G401.6 (cell line): ENCODE measurements around the gene EFEMP2.
"Not testable (repeated sequence)": the region's sequence is repeated elsewhere in the genome, so short reads cannot be mapped to it uniquely, and the experiment has no call there.

Source experiments
- FAIRE-seq: peaks from 2 replicates; lab custom pipeline; 2012; peaks lifted over from hg19 to GRCh38; lab: Jason Lieb, UNC

EFEMP2 gene

DNA sequence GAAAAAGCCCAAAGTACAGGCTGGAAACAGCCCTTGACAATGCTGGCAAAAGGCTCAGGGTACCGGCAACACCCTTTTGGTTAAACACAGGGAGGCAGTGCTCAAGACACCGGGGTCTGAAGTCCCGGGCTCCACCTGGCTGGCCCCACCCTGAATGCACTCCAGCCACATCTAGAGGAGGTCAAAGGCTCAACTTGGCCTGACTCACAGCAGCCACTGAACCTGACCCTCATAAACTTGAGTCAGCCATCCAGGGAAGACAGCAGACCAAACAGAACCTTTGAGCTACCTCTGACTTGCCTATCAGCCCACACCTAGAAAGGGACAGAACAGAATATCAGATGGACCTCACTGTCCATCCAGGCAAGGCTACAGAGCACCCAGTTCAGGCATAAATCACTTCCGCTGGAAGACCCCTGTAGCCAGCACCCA lies 18.4 kb downstream of the EFEMP2 start:
- FAIRE-seq, result no peak

DNA sequence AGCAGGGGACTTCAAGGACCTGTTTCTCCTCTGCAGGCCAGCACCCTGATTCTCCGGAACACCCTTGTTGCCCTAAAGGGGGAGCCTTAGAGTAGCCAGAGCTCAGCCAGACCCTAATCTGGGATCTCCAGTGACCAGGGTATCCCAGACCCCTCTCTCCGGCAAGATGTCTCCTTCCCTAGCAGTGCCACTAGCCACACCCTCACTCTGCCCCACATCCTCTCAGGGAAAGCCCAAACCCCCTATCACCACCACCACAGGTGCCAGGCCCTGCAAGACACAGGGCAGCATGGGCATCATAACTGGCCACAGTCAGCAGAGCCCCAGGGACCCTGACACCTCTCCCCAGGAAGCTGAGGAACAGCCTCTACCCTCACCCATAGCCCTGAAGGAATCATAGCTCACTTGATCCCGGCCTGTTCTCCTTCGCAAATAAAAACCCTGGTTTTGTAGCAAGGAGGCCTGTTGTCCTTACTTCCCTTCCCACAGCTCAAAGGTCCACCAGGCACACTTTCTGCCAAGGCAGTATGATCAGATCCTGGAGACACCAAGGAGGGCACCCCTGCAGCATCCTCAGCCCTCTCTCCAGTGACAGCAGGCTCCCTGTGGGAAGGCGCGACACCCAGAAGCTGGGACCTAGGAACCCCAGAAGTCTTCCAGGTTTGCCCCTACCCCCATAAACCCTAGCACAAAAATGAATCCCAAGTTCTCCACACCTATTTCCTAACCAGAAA lies 19.2 kb downstream of the EFEMP2 start:
- no peak for FAIRE-seq

DNA sequence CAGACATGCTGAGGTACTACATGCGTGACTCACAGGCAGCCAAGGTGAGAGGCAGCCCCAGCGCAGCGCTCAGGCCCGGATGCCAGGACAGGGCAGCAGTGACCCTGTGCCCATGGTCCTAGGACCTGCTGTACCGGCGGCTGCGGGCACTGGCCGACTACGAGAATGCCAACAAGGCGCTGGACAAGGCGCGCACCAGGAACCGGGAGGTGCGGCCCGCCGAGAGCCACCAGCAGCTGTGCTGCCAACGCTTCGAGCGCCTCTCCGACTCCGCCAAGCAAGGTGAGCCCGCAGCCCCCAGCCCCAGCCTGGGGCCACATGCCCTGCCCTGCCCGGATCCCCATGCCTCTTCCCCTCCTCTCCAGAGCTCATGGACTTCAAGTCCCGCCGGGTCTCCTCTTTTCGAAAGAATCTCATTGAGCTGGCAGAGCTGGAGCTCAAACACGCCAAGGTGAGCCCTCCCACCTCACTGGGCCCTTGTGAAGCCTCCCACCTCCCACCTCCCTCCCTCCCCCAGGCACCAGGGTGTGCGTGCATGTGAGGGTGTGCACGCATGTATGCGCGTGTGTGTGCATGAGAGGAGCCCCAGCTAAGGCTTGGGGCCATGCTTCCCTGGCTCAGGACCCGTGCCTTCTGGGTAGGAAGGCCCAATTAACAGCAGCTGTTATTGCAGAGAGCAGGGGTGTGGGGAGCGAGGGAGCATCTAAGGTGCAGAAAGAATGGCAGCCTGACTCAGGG lies 19.9 kb downstream of the EFEMP2 start:
- no peak for FAIRE-seq

GRCh38 chr11:65851811-65852507 lies 20.6 kb downstream of the EFEMP2 start:
- no peak for FAIRE-seq

DNA sequence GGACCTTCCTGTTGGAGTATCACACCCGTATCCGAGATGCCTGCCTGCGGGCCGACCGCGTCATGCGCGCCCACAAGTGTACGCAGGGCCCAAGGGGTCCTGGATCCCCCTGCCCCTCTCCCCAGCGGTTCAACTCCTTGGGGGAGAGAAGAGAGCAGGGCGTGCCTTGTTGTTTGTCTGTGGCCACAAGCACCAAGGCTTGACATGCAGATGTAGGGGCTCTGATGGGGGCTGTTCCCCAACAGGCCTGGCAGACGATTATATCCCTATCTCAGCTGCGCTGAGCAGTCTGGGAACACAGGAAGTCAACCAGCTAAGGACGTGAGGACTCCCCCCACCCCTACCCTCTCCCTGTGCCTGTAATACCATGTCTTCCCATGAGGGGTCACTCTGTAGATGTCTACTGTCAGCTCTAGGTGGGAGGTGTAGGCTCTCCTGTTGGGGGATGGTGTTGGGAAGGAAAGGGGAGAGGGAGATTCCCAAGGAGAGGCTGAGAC lies 21.5 kb downstream of the EFEMP2 start:
- FAIRE-seq, result no peak

- FAIRE-seq, result no peak
Measured at GRCh38 chr11:65850217-65851082, 22.1 kb downstream of the EFEMP2 start.

- no peak for FAIRE-seq
Measured at GRCh38 chr11:65849771-65850216, 22.8 kb downstream of the EFEMP2 start.

DNA sequence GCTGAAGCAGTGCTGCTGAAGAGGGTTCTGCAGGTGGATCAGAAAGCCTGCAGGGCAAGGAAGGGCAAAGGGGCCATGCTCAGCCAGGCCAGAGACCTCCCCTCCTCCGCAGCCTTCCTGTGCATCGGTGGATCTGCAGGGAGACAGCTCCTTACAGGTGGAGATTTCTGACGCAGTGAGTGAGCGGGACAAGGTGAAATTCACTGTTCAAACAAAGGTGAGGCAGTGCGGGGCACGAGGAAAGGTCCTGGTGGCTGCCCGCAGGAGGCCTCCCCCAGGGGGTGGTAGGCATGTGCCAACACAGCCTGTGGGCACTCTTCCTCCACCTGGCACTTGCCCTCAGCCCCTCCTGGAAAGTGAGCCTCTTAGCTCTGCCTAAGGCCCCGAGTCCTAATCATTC lies 23.2 kb downstream of the EFEMP2 start:
- FAIRE-seq, result no peak

DNA sequence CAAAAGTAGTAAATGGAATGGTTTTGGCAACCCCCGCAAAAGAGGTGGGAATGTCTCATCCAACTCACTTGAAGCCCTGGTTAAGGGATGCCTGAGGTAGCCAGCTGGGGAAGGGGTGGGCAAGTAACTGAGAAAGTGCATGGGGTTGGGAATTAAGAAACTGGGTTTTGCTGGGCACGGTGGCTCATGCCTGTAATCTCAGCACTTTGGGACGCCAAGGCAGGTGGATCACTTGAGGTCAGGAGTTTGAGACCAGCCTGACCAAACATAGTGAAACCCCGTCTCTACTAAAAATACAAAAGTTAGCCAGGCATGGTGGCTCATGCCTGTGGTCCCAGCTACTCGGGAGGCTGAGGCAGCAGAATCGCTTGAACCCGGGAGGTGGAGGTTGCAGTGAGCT lies 23.9 kb downstream of the EFEMP2 start:
- FAIRE-seq, result not testable (repeated sequence)

DNA sequence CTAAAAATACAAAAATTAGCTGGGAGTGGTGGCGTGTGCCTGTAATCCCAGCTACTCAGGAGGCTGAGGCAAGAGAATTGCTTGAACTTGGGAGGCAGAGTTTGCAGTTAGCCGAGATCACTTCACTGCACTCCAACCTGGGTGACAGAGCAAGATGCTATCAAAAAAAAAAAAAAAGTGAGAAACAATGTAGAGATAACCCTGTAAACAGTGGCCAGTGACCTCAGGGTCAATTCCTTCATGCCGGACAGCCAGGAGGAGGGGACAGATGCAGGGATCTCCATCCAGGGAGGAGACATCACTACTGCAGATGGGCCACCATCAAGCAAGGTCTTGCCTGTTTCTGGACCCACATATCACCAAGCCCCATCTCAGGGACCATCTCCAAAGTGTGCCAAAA lies 24.9 kb downstream of the EFEMP2 start:
- FAIRE-seq, result no peak

DNA sequence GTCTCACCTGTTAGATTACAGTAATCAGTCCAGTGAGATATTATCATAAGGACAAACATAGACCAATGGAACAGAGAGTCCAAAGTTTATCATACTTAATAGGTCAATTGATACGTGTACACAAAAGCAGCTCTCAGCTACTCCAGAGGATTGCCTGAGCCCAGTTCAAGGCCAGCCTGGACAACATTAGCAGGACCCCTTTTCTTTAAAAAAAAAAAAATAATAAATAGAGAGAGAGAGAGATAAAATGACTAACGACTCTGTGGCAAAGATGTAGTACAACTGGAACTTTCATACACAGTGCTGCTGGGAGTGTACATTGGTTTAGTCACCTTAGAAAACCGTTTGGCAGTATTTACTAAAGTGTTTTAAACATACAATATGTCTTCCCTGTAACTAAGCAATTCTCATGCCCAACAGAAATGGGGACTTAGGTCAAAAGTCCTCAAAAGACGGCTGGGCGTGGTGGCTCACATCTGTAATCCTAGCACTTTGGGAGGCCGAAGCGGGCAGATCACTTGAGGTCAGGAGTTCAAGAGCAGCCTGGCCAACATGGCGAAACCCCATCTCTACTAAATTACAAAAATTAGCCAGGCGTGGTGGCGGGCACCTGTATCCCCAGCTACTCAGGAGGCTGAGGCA lies 28.2 kb downstream of the EFEMP2 start:
- FAIRE-seq, result no peak

GRCh38 chr11:65843811-65844210 lies 28.8 kb downstream of the EFEMP2 start:
- no peak for FAIRE-seq

DNA sequence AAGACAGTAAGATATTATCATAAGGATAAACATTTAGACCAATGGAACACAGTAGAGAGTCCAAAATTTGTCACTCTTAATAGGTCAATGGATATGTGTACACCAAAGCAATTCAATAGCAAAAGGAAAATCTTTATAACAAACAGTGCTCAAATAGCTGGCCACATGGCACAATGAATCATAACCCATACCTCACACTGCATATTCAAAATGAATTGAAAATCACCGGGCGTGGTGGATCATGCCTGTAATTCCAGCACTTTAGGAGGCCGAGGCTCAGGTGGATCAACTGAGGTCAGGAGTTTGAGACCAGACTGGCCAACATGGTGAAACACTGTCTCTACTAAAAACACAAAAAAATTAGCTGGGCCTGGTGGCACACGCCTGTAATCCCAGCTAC lies 30.5 kb downstream of the EFEMP2 start:
- FAIRE-seq, result no peak

DNA sequence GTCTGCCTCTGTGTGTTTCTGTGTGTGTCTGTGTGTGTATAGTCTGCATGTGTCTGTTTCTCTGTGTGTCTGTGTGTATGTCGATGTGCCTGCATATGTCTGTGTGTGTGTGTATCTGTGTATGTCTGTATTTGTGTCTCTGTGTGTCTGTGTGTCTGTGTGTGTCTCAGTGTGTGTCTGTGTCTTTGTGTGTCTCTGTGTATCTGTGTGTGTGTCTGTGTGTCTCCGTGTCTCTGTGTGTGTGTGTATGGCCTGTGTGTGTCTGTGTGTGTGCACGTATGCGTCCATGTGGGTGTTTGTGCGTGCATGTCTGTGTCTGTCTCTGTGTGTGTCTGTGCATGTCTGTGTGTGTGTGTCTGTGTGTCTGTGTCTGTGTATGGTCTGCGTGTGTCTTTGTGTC lies 38.4 kb downstream of the EFEMP2 start:
- FAIRE-seq, result no peak

GRCh38 chr11:65833297-65834030 lies 39.1 kb downstream of the EFEMP2 start, which contains the start of gene SNX32:
TSS of gene SNX32 (plus strand) at chr11:65833963. CDS start at chr11:65834066, 103 bp downstream.
- FAIRE-seq, result no peak

- not testable (repeated sequence) for FAIRE-seq
Measured at GRCh38 chr11:65832231-65832630, 40.4 kb downstream of the EFEMP2 start.

GRCh38 chr11:65829459-65829858 lies 43.1 kb downstream of the EFEMP2 start:
- no peak for FAIRE-seq

DNA sequence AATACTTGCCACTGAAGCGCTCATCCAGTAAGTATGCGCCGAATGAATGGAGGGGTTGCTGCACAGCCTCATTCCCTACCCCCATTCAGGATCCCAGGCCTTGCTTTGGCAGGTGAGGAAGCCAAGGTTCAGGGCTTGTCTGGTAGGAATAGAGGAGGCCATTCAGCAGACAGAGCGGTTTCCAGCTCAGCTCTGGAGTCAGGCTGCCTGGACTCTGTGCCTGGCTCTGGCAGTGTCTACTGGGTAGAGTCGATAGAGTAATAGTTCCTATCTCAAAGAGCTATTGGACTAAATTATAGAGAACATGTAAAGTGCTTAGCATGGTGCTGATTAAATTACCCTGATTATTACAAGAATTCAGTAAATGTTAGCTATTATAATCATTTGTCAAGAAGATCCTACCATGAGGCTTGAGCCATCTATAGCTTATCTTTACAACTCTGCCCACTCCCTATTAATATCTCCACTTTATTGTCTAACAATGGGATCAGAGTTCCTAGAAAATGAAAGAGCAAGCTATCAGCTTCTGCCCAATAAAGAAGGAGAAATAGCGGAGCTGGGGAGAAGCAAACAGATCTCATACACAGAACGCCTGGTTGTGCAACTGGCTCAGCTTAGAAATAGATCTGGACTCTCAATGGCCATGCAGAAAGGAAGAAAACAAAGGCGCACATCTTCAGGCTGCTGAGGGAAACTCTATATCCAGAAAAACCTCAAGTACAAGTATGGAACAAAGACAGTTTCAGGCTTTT lies 45.4 kb downstream of the EFEMP2 start:
- FAIRE-seq, result no peak

- FAIRE-seq, result no peak
Measured at GRCh38 chr11:65822776-65823528, 49.6 kb downstream of the EFEMP2 start.
